Esophagus mucosa (tissue), 1 donor: ENCODE data around the gene CNTNAP5. TPM values are rescaled to one million over a fixed set of nuclear protein-coding genes. Genes with fewer than 3 reads are reported as not detected.

ENCODE experiments used
- ATAC-seq: fragments of 200-7000 bp; cut with Tn5 transposase; one replicate; pipeline ENCODE4 v1.9.1; 2020
- total RNA-seq: library from RNA; stranded (reverse); gene quantifications from one replicate; pipeline ENCODE4 v1.2.4, GENCODE V29; 2023
- donor health status: DM: yes; HTN: yes; CAD: no.

CNTNAP5 gene
- total RNA-seq, 1 donor from 2014 or later: not detected

- ATAC-seq: no peak
These were observed 679.2 kb downstream of the CNTNAP5 start for GRCh38 chr2:124704071-124704925.

GRCh38 chr2:124708661-124709060 lies 683.6 kb downstream of the CNTNAP5 start:
- ATAC-seq: no peak

GRCh38 chr2:124713969-124714368 lies 688.9 kb downstream of the CNTNAP5 start:
- no peak for ATAC-seq

- no peak for ATAC-seq
These were observed 700.1 kb downstream of the CNTNAP5 start for GRCh38 chr2:124725187-124725586.

- ATAC-seq: no peak
These were observed 715.5 kb downstream of the CNTNAP5 start for GRCh38 chr2:124740636-124741035.

- ATAC-seq: no peak
These were observed 728.8 kb downstream of the CNTNAP5 start for GRCh38 chr2:124753842-124754241.

- ATAC-seq: no peak
These were observed 730.3 kb downstream of the CNTNAP5 start for GRCh38 chr2:124755386-124755785.

GRCh38 chr2:124756048-124756447 lies 731.0 kb downstream of the CNTNAP5 start:
- no peak for ATAC-seq

GRCh38 chr2:124762388-124762787 lies 737.3 kb downstream of the CNTNAP5 start:
- no peak for ATAC-seq

- ATAC-seq: no peak
These were observed 738.5 kb downstream of the CNTNAP5 start for GRCh38 chr2:124763611-124764010.

GRCh38 chr2:124774781-124775180 lies 749.7 kb downstream of the CNTNAP5 start:
- ATAC-seq: no peak

GRCh38 chr2:124776332-124776731 lies 751.2 kb downstream of the CNTNAP5 start:
- ATAC-seq: no peak

- no peak for ATAC-seq
These were observed 753.0 kb downstream of the CNTNAP5 start for GRCh38 chr2:124778076-124778475.

GRCh38 chr2:124796647-124797046 lies 771.6 kb downstream of the CNTNAP5 start:
- ATAC-seq: no peak

GRCh38 chr2:124797049-124797448 lies 772.0 kb downstream of the CNTNAP5 start:
- ATAC-seq: no peak

GRCh38 chr2:124798551-124798950 lies 773.5 kb downstream of the CNTNAP5 start:
- no peak for ATAC-seq

- ATAC-seq: no peak
These were observed 779.2 kb downstream of the CNTNAP5 start for GRCh38 chr2:124804014-124804940.

GRCh38 chr2:124805060-124805459 lies 780.0 kb downstream of the CNTNAP5 start:
- no peak for ATAC-seq

- no peak for ATAC-seq
These were observed 785.0 kb downstream of the CNTNAP5 start for GRCh38 chr2:124810132-124810531.

- ATAC-seq: no peak
These were observed 790.1 kb downstream of the CNTNAP5 start for GRCh38 chr2:124814968-124815745.

- no peak for ATAC-seq
These were observed 790.9 kb downstream of the CNTNAP5 start for GRCh38 chr2:124816007-124816406.

GRCh38 chr2:124822516-124822915 lies 797.4 kb downstream of the CNTNAP5 start:
- ATAC-seq: no peak

- no peak for ATAC-seq
These were observed 799.4 kb downstream of the CNTNAP5 start for GRCh38 chr2:124824441-124824840.
